ENCODE data around the gene ESRRA.

ESRRA gene

DNA sequence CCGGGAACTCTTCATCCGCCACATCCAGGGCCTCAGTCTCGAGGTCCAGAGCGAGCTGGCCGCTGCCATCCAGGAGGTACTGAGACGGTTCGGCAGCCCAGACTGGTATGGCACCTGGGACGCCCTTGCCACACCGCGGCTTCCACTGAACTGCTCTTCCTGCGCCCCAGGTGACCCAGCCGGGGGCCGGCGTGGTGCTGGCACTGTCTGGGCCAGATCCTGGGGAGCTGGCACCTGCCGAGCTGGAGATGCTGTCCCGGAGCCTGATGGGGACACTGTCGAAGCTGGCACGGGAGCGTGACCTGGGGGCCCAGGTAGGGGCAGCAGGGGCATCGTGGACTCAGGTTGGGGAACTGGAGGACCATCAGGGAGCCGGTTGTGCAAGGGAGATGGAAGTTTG is 36.1 kb downstream of the ESRRA start:
- H3K4me3 ChIP-seq (ENCODE audit: low read length), result no peak overlapping the region
- no peak for DNase-seq (ENCODE audit: low read depth, low spot score)

GRCh38 chr11:64341851-64342791 is 36.8 kb downstream of the ESRRA start:
- 0 out of 2 replicates have a peak overlapping the region, but pooled peaks have one; percentile 13 for H3K4me3 ChIP-seq (ENCODE audit: low read length)

DNA sequence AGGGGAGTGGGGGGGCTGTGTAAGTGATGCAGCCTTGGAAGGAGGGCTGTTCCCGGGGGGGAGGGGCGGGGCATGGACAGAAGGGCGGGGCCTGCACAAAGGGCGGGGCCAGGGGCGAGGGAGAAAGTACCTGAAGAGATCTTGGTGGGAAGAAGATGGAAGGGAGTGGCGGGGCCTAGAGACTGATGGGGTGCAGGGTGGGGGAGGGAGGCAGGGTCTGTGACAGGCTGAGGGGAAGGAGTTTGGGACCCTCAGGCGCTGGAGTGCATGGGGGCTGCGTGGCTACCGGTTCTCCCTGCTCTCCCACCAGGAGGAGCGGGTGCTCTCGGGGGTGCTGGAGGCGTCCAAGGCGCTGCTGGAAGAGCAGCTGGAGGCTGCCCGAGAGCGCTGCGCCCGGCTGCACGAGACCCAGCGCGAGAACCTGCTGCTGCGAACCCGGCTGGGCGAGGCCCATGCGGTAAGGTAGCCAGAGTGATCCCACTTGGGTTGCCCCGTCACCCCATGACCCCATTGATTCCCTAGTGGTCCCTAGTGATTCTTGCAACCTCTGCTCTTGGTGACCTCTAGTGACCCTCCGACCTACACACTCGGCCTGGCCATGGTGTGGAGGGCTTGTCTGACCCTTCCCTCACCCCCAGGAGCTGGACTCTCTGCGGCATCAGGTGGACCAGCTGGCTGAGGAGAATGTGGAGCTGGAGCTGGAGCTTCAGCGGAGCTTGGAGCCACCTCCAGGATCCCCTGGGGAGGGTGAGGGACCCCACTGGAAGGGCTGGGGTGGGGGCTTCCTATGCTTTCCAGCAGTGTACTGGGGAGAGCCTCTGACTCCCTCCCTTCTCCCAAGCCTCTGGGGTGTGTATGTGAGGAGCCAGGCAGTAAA is 37.8 kb downstream of the ESRRA start:
- H3K4me3 ChIP-seq (ENCODE audit: low read length), result no peak overlapping the region
- no peak for DNase-seq (ENCODE audit: low read depth, low spot score)

More at GRCh38 chr11:64341851-64342791, 36.8 kb downstream of the ESRRA start:
- DNase-seq (ENCODE audit: low read depth, low spot score), result peak; percentile 72

- H3K4me3 ChIP-seq (ENCODE audit: low read length), result no peak overlapping the region
- DNase-seq (ENCODE audit: low read depth, low spot score), result no peak
These were observed 38.6 kb downstream of the ESRRA start for GRCh38 chr11:64343767-64344559.

- no peak for DNase-seq (ENCODE audit: low read depth, low spot score)
- H3K4me3 ChIP-seq (ENCODE audit: low read length), result no peak overlapping the region
These were observed 39.5 kb downstream of the ESRRA start for GRCh38 chr11:64344787-64345186.

DNA sequence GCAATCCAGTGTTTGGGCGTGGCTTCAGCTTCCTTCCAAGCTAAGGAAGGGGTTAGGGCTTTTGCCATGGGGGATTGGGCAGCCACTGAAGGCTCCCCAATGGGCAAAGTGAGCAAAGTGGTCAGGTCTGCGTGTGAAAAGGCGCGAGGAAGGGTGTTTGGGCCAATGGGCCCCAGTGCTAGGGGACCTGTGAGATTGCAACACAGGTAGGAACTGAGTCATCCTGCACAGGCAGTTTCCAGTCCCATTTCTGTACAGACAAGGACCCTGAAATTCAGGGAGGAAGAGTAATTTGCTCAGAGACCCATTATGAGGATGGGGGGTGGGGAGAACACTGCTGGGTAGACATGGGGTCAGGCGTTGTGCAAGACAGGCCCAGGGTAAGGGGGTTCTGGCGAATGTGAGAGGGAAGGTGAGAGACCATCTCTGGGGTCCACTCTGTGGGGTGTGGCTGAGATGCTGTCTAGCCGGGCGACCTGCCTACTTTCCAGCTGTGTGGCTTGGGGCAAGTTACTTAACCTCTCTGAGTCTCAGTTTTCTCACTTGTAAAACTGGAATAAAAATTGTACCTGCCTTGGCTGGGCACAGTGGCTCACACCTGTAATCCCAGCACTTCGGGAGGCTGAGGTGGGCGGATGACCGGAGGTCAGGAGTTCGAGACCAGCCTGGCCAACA is 42.0 kb downstream of the ESRRA start:
- no peak for DNase-seq (ENCODE audit: low read depth, low spot score)

DNA sequence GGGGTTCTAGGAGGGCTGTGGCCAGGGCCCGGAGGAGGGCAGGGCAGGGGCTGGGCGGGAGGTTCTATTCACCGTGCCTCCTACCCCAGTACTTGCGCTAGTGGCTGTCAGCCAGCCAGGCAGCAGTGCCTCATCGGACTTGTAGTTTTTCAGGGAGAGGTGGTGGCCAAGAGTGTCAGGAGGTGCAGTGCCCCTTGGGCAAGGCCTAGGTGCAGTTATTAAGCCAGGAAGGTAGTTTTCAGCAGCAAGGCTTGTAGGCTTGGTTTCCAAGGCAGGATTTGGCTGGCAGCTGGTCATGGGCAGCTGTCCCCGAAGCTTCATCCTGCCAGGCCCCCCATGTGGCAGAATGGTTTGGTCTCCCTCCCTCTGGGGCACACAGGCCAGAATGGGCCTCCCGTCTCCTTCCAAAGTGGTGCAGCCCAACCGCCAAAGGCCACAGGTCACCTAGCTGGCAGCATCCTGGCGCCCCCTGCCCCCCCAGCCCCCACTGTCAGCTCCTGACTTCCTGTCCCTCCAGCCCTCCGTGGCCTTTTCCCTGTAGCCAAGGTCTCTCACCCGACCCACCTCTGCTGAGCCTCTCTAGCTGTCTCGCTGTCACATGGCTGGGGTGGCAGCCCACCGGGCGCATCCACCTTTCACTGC is 43.2 kb downstream of the ESRRA start:
- no peak for DNase-seq (ENCODE audit: low read depth, low spot score)
- no peak overlapping the region for H3K4me3 ChIP-seq (ENCODE audit: low read length)

More for the DNA sequence above, 42.0 kb downstream of the ESRRA start:
- no peak overlapping the region for H3K4me3 ChIP-seq (ENCODE audit: low read length)

DNA sequence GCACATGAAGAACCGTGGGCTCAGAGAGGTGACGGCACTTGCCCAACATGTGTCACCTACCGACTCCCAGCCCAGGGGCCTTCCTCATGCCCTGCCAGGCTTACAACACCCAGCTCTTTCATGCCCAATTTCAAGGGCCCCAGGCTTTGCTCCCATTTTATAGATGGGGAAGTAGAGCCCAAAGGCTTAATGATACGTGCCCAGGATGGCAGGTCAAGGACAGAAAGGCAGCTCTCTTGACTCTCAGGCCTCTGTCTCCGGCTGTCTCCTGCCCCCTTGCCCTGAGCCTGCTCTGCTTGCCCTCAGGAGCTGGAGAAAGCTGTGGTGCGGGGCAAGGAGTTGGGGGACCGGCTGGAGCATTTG is 43.7 kb downstream of the ESRRA start:
- DNase-seq (ENCODE audit: low read depth, low spot score), result no peak
- no peak overlapping the region for H3K4me3 ChIP-seq (ENCODE audit: low read length)

DNA sequence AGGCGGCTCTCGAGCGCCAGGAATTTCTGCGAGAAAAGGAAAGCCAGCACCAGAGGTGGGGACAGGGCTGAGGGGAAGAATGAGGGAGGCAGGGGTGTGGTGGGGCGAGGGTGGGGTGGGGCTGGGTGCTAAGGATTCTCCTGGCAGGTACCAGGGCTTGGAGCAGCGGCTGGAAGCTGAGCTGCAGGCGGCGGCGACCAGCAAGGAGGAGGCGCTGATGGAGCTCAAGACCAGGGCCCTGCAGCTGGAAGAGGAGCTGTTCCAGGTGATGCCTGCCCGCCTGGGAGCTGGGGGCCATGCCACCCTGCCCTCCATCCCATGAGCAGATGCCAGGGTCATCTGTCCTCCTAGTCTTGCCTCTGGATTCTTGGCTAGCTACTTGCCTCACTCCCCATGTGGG is 44.1 kb downstream of the ESRRA start:
- H3K4me3 ChIP-seq (ENCODE audit: low read length), result no peak overlapping the region
- DNase-seq (ENCODE audit: low read depth, low spot score), result no peak

- no peak overlapping the region for H3K4me3 ChIP-seq (ENCODE audit: low read length)
- no peak for DNase-seq (ENCODE audit: low read depth, low spot score)
These were observed 45.9 kb downstream of the ESRRA start for GRCh38 chr11:64351136-64351631.

DNA sequence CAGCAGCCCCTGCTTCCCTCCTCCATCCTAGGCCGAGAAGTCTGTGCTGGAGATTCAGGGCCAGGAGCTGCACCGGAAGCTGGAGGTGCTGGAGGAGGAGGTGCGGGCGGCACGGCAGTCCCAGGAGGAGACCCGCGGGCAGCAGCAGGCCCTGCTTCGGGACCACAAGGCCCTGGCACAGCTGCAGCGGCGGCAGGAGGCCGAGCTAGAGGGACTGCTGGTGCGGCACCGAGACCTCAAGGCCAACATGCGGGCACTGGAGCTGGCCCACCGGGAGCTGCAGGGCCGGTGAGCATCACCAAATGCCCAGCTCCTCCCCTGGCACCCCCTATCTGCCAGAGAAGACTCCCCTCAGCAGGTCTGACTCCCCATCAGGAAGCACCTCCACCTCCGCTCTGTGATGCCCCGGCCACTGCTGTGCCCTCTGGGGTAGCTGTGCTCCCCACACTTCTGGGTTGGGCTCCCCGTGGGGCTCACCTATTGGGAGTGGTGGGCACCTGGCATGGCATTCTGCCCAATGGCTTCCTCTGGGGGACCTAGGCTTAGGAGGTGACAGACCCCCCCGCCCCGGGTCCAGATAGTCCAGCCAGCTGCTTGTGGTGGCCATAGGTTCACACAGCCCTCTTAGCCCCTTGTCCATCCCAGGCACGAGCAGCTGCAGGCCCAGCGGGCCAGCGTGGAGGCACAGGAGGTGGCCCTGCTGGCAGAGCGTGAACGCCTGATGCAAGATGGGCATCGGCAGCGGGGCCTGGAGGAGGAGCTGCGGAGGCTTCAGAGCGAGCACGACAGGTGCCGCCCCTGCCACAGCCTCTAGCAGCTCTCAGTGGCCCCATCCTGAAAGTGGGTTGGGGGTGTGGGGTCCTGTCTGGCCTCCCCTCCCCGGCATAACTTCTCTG is 47.0 kb downstream of the ESRRA start:
- no peak overlapping the region for H3K4me3 ChIP-seq (ENCODE audit: low read length)
- DNase-seq (ENCODE audit: low read depth, low spot score), result no peak

DNA sequence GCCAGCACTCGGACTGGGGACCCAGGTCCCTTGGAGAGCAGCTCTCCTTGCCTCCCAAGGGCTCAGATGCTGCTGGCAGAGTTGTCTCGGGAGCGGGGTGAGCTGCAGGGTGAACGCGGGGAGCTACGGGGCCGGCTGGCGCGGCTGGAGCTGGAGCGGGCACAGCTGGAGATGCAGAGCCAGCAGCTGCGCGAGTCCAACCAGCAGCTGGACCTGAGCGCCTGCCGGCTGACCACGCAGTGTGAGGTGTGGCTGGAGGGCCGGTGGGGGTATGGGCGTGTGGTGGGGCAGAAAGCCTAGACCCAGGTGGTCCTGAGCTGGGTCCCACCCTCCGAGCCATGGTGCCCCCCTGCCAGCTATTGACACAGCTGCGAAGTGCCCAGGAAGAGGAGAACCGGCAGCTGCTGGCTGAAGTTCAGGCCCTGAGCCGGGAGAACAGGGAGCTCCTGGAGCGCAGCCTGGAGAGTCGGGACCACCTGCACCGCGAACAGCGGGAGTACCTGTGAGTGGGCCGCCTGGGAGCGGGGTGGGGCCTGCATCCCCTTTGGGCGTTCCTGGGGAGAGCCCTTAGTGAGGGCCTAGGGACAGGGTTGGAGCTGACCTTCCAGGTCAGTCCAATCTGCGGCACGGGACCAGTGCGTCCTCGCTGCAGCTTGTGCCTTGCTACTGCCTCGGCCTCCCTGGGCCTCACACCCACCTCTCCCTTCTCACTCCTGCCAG is 47.8 kb downstream of the ESRRA start:
- H3K4me3 ChIP-seq (ENCODE audit: low read length), result no peak overlapping the region
- DNase-seq (ENCODE audit: low read depth, low spot score), result no peak

GRCh38 chr11:64353715-64354506 is 48.6 kb downstream of the ESRRA start:
- no peak for DNase-seq (ENCODE audit: low read depth, low spot score)
- H3K4me3 ChIP-seq (ENCODE audit: low read length), result no peak overlapping the region

DNA sequence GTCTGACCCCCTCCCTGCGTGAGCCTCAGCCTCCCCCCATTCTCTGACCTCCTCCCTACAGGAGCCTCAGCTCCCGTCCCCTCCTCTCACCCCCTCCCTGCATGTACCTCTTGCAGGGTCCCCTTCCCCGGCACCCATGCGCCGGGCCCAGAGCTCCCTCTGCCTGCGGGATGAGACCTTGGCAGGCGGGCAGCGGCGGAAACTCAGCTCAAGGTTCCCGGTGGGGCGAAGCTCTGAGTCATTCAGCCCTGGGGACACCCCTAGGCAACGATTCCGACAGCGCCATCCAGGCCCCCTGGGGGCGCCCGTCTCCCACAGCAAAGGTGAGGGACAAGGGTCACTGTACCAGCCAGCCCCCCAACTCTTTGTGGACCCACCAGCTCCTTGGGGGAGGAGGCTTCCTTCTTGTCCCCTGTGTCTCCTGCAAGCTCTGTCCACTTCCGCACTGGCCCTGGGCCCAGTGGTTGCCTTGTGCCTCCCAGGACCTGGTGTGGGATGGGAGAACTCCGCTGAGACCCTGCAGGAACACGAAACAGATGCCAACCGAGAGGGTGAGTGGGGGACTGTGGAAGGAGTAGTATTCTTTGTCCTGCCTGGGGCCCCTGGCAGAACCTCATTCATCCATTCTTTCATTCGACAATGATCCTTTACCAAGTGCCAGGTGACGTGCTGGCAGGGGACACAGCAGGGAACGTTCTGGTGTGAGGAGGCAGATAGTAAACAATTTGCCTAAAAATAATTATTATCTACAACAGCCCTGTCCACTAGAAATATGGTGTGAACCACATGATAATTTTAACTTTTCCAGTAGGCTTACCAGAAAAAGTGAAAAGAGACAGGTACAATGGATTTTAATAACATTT is 50.0 kb downstream of the ESRRA start:
- no peak overlapping the region for H3K4me3 ChIP-seq (ENCODE audit: low read length)
- DNase-seq (ENCODE audit: low read depth, low spot score), result no peak

All from Jurkat, Clone E6-1 (cell line).